Transverse colon (tissue), 4 donors: ENCODE measurements around the gene NKX1-1.

ENCODE experiments used
- CTCF ChIP-seq, 5 experiments: fragments of 200-600 bp in 3 of 5; fragments of 450-650 bp in 2 of 5; sonication (generic) in 3 of 5; IDR thresholded peaks; 1 replicate in 2 of 5; 2 replicates in 3 of 5; pipeline ENCODE4 v1.5.1; 2016 to 2017; ENCODE audit warnings: antibody characterized with exemption in 5 of 5, inconsistent platforms in 3 of 5, mild to moderate bottlenecking in 2 of 5, moderate library complexity in 1 of 5
- POLR2A ChIP-seq: fragments of 450-650 bp; IDR thresholded peaks from one replicate; pipeline ENCODE4 v1.6.1; 2016; ENCODE audit warnings: antibody characterized with exemption, mild to moderate bottlenecking, moderate library complexity
- POLR2AphosphoS5 ChIP-seq, 3 donors: sonication (generic); formaldehyde crosslinking; IDR thresholded peaks; one replicate each; pipeline ENCODE4 v1.6.1; 2016; ENCODE audit warnings: antibody characterized with exemption in 3 of 3

DNA sequence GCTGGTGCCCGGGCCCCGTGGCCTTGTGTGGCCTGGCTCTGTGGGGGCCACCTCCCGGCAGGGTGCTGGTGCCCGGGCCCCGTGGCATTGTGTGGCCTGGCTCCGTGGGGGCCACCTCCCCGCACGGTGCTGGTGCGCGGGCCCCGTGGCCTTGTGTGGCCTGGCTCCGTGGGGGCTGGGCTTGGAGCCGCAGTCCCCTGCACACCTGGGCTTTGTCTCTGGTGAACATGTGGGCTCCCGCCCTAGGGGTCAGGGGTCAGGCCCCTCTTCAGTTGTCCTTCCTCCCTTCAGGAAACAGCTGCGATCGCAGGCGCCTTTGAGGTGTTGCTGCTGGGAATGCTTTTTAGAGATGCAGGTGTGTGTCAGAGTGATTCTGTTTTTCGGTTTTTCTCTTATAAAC is 42.0 kb downstream of the NKX1-1 start:
- TF ChIP-seq CTCF (IDR thresholded peaks at IDR 0.05) = no peak
- no peak for TF ChIP-seq POLR2AphosphoS5 (IDR thresholded peaks at IDR 0.05)
- no peak for TF ChIP-seq POLR2A
